ENCODE data around the gene NCAM1. TPM values are rescaled to one million over a fixed set of nuclear protein-coding genes. Genes with fewer than 3 reads are reported as not detected.

NCAM1 gene
- total RNA-seq, 2 experiments from 2014 or later: not detected

DNA sequence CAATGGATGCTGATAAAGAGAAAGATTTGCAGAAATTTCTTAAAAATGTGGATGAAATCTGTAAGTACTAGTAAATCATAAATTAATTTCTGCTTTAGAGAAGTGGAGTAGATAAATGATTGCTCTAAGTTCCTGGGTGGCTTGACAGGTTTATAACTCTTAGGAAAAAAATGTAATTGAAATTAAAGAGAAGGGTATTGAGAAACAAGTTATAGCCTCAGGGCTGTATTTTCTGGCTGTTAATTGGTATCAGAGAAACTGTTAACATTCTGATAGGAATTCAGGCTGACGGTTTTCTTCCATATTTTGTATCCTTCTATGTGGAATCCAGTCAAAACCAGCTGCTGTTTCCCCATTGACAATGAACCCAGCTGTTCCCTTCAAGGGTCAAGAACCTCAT lies 355.0 kb downstream of the NCAM1 start:
- Mint-ChIP-seq H3K36me3 (ENCODE audit: low read depth) (peaks cover 28% of the 10 kb centered on the region), H3K4me3 (no peak overlapping the region)
- CTCF ChIA-PET: no interaction called here

DNA sequence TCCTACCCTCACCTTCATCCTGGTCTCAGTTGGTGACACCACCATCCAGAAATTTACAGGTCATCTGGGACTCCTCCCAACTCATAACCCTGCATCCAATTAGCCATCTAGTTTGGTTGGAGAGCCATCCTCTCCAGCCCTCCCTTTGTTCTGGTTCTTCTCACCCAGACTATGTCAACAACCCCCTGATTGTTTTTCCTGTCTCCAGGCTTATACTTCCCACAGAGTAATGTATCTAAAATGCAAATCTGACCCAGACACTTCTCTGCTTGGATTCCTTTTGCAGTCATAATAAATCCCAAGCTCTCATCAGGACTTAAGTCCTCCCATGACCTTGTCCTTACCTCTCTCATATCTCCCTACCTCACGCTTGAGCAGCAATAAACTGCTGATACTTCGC lies 356.1 kb downstream of the NCAM1 start:
- CTCF ChIA-PET: no interaction called here
- H3K9me3 Mint-ChIP-seq: no peaks in the 10 kb centered on the region
- H3K4me3 Mint-ChIP-seq: no peak overlapping the region
- peaks cover 28% of the 10 kb centered on the region for H3K36me3 Mint-ChIP-seq (ENCODE audit: low read depth)
- no peak for DNase-seq
- H3K4me1 Mint-ChIP-seq (ENCODE audit: low read depth): peaks cover 23% of the 10 kb centered on the region
- no peak overlapping the region for H3K27ac Mint-ChIP-seq
- no peaks in the 10 kb centered on the region for H3K27me3 Mint-ChIP-seq (ENCODE audit: low read depth)
- intact Hi-C loops (cut with micrococcal nuclease): loop anchor here (10.0 kb wide), 2 partner anchors 1087 to 1443 kb away; partner anchors contain the start of genes ALG9, C11orf71, CFAP68 and FDXACB1

More for the DNA sequence above, 355.0 kb downstream of the NCAM1 start:
- no peak for DNase-seq
- Mint-ChIP-seq H3K4me1 (ENCODE audit: low read depth) (peaks cover 23% of the 10 kb centered on the region), H3K9me3 (no peaks in the 10 kb centered on the region), H3K27me3 (ENCODE audit: low read depth) (no peaks in the 10 kb centered on the region), H3K27ac (no peak overlapping the region)
- intact Hi-C loops (cut with micrococcal nuclease): loop anchor here (10.0 kb wide), 2 partner anchors 1089 to 1441 kb away; partner anchors contain the start of genes ALG9, C11orf71, CFAP68 and FDXACB1

DNA sequence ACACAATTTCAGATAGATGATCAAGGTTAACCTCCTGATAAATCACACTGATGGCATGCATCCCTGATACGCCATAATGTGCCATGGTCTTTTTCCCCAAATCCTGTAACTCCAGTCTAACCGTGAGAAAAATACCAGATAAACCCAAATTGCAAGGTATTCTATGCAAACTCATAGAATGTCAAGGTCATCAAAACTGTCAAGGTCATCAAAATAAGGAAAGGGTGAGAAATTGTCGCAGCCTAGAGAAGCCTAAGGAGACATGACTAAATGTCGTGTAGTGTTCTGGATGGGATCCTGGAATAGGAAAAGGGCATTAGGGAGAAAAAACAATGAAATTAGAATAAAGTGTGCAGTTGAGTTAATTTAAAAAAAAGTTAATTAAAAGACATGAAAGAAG lies 357.9 kb downstream of the NCAM1 start:
- no peak overlapping the region for H3K4me3 Mint-ChIP-seq
- no peaks in the 10 kb centered on the region for H3K9me3 Mint-ChIP-seq
- H3K36me3 Mint-ChIP-seq (ENCODE audit: low read depth): peaks cover 29% of the 10 kb centered on the region
- peaks cover 13% of the 10 kb centered on the region for H3K4me1 Mint-ChIP-seq (ENCODE audit: low read depth)
- no peak overlapping the region for H3K27ac Mint-ChIP-seq
- intact Hi-C loops (cut with micrococcal nuclease): loop anchor here (10.0 kb wide), 2 partner anchors 1086 to 1444 kb away; partner anchors contain the start of genes ALG9, C11orf71, CFAP68 and FDXACB1
- no peak for DNase-seq
- H3K27me3 Mint-ChIP-seq (ENCODE audit: low read depth): no peaks in the 10 kb centered on the region
- CTCF ChIA-PET: no interaction called here

DNA sequence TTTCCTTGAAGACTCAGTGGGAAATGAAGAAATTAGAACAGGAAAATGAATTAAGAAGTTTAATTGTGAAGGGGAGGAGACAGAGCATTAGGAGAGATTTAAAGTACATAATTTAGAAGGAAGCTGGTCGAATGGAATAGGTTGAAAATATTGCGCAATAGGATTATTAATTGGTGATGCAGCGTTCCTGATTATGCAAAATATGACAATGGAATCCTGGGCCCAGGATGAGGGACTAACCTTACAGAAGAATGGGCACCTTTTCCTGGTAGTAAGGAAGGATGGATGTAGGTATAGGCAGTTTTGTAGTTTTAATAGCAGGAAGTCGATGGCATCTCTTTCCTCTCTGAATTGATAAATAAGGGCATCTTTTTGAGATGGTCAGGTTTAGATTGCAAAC lies 360.9 kb downstream of the NCAM1 start:
- peaks cover 27% of the 10 kb centered on the region for H3K36me3 Mint-ChIP-seq (ENCODE audit: low read depth)
- intact Hi-C loops (cut with micrococcal nuclease): no loop called here
- peaks cover 2% of the 10 kb centered on the region for H3K4me1 Mint-ChIP-seq (ENCODE audit: low read depth)
- CTCF ChIA-PET: no interaction called here
- no peak overlapping the region for H3K4me3 Mint-ChIP-seq
- H3K27ac Mint-ChIP-seq: no peak overlapping the region
- no peaks in the 10 kb centered on the region for H3K27me3 Mint-ChIP-seq (ENCODE audit: low read depth)
- no peak for DNase-seq
- H3K9me3 Mint-ChIP-seq: no peaks in the 10 kb centered on the region

DNA sequence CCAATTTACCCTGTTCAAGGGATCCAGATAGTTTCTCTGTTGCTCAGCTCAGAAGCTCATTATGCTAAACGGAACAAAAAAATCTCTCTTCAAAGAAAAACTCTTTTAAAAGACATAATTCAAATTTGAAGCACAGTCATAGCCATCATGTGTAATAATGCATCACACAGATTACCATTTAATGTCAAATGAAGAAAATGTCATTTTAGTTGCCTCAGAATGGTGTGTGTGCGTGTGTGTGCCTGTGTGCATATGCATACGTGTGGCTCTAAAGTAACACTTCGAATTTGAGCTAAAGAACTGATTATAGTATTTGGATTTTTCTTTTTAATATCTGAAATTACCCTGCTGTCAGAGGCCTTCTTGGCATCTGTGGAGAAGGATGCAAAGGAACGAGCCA lies 363.0 kb downstream of the NCAM1 start:
- CTCF ChIA-PET: no interaction called here
- Mint-ChIP-seq H3K36me3 (ENCODE audit: low read depth) (peaks cover 11% of the 10 kb centered on the region), H3K4me3 (no peak overlapping the region), H3K4me1 (ENCODE audit: low read depth) (no peaks in the 10 kb centered on the region), H3K27ac (no peak overlapping the region), H3K27me3 (ENCODE audit: low read depth) (no peaks in the 10 kb centered on the region), H3K9me3 (no peaks in the 10 kb centered on the region)
- DNase-seq: no peak
- intact Hi-C loops (cut with micrococcal nuclease): no loop called here
